GM21576 (cell line): Measurements from ENCODE around the gene CCDC187.

Experiments used
- ATAC-seq: cut with Tn5 transposase; IDR thresholded peaks from one replicate; pipeline ENCODE4 v1.9.1; 2021; ENCODE audit warnings: mild to moderate bottlenecking, moderate library complexity; ENCODE audit not compliant: unreplicated experiment

Gene CCDC187

GRCh38 chr9:136339958-136340310 is 36.0 kb upstream of the CCDC187 start:
- ATAC-seq, result no peak

GRCh38 chr9:136339173-136339957 is 35.5 kb upstream of the CCDC187 start:
- ATAC-seq, result no peak

- ATAC-seq, result no peak
These were observed 34.6 kb upstream of the CCDC187 start for GRCh38 chr9:136338511-136338910.

- no peak for ATAC-seq
These were observed 33.8 kb upstream of the CCDC187 start for GRCh38 chr9:136337416-136338395.

- no peak for ATAC-seq
These were observed 33.0 kb upstream of the CCDC187 start for GRCh38 chr9:136336881-136337280.

GRCh38 chr9:136336156-136336870 is 32.4 kb upstream of the CCDC187 start:
- ATAC-seq, result no peak

GRCh38 chr9:136335296-136336155 is 31.6 kb upstream of the CCDC187 start:
- ATAC-seq, result no peak

- ATAC-seq, result no peak
These were observed 30.6 kb upstream of the CCDC187 start for GRCh38 chr9:136334541-136334940.

- ATAC-seq, result no peak
These were observed 29.6 kb upstream of the CCDC187 start for GRCh38 chr9:136333486-136333885.

GRCh38 chr9:136333045-136333444 is 29.2 kb upstream of the CCDC187 start:
- no peak for ATAC-seq

GRCh38 chr9:136332482-136332983 is 28.6 kb upstream of the CCDC187 start:
- ATAC-seq, result no peak

- ATAC-seq, result no peak
These were observed 27.9 kb upstream of the CCDC187 start for GRCh38 chr9:136331556-136332481.

GRCh38 chr9:136331030-136331429 is 27.1 kb upstream of the CCDC187 start:
- ATAC-seq, result no peak

- ATAC-seq, result no peak
These were observed 26.6 kb upstream of the CCDC187 start for GRCh38 chr9:136330406-136330990.

GRCh38 chr9:136329636-136330405 is 25.9 kb upstream of the CCDC187 start:
- no peak for ATAC-seq

GRCh38 chr9:136329211-136329627 is 25.3 kb upstream of the CCDC187 start:
- no peak for ATAC-seq

- no peak for ATAC-seq
These were observed 24.7 kb upstream of the CCDC187 start for GRCh38 chr9:136328622-136329041.
